GM23248 (cell line): ENCODE data around the gene TAX1BP3.

Experiments
- EZH2 ChIP-seq: fragments of 200-600 bp; sonication (generic); IDR thresholded peaks from 2 replicates; pipeline ENCODE4 v1.6.1; 2018; ENCODE audit warnings: antibody characterized with exemption, mild to moderate bottlenecking; ENCODE audit not compliant: insufficient read depth, poor library complexity, severe bottlenecking
- EZH2phosphoT487 ChIP-seq: fragments of 200-600 bp; sonication (generic); IDR thresholded peaks from 2 replicates; pipeline ENCODE4 v1.6.1; 2018; ENCODE audit warnings: antibody characterized with exemption, moderate library complexity, mild to moderate bottlenecking, low read depth; ENCODE audit not compliant: insufficient read depth

- TF ChIP-seq EZH2phosphoT487 (no peak), EZH2 (no peak)
Observed at GRCh38 chr17:3691617-3692067, 23.3 kb upstream of the TAX1BP3 start.
